GM19438 (cell line): ENCODE results near the gene S100A11.
"Not testable (repeated sequence)": the region's sequence is repeated elsewhere in the genome, so short reads cannot be mapped to it uniquely, and the experiment has no call there.

ENCODE experiments used
- ATAC-seq: cut with Tn5 transposase; IDR thresholded peaks from one replicate; pipeline ENCODE4 v1.9.1; 2021; ENCODE audit warnings: low read depth; ENCODE audit not compliant: unreplicated experiment

The S100A11 gene

GRCh38 chr1:152036267-152037216 lies at the start of gene S100A11:
TSS of gene S100A11 (minus strand) at chr1:152037004. CDS start at chr1:152036915, 89 bp downstream.
- peak; percentile 47 for ATAC-seq

DNA sequence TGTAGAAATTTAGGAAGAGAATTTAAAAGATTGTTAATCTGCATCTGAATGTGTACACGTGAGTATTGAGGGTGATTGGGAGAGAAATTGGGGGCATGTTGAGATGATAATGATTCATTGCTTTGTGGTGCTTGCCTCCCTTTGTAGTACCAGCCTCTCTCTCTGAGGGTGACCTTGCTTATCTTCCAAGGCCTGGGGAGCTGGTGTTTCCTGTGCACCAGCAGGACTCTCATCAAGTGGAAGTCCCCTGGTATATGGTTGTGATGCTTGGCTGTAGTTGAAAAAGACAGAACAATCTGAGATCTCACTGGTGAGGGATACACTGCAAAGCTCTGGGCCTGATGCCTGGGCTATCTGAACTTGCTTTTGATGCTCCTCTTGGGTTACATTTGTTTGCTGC lies 48.0 kb upstream of the S100A11 start:
- ATAC-seq, result no peak

DNA sequence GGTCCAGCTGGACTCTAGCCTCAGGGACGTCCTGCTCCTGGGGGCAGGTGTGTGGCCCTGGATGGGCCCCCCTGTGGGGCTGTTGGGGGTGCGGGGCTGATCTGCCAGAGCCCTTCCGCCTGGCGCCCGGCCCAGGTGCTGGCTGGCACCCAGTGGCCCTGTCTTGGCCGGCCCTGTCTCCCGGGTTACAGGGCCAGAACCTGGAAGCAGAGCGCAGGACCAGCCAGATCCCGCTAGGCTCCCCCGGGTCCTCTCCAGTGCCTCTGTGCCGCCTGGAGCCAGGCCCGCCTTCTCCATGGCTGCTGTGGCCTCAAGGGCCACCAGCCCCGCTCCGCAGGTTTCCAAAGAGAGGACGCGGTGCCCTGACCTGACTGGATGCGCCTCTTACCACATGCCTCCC lies 44.2 kb upstream of the S100A11 start:
- ATAC-seq, result not testable (repeated sequence)

- not testable (repeated sequence) for ATAC-seq
These were observed 43.7 kb upstream of the S100A11 start for GRCh38 chr1:152080494-152080893.

- ATAC-seq, result no peak
These were observed 42.1 kb upstream of the S100A11 start for GRCh38 chr1:152078831-152079441.

- ATAC-seq, result no peak
These were observed 35.5 kb upstream of the S100A11 start for GRCh38 chr1:152072311-152072710.

- no peak for ATAC-seq
These were observed 34.3 kb upstream of the S100A11 start for GRCh38 chr1:152071123-152071522.

- no peak for ATAC-seq
These were observed 31.1 kb upstream of the S100A11 start for GRCh38 chr1:152067929-152068328.

DNA sequence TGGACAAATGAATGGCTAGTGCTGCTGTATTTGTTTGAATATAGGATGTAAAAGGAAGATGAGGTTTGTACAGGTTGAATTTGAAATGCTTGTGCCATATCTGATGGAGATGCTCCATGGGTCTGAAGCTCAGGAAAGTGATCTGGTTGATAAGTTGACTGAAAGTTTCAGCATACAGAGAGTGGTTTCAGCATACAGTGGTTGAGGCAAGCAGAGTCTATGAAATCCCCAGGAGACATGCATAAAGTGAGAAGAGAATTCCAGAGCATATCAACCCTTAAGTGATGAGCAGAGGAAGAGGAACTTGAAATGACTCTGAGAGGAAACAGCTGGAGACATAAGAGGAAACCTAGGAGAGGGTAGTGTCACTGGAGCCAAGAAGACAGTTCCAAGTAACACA lies 30.3 kb upstream of the S100A11 start:
- no peak for ATAC-seq

GRCh38 chr1:152061952-152062351 lies 25.1 kb upstream of the S100A11 start:
- no peak for ATAC-seq

- ATAC-seq, result no peak
These were observed 16.6 kb upstream of the S100A11 start for GRCh38 chr1:152053375-152053774.

DNA sequence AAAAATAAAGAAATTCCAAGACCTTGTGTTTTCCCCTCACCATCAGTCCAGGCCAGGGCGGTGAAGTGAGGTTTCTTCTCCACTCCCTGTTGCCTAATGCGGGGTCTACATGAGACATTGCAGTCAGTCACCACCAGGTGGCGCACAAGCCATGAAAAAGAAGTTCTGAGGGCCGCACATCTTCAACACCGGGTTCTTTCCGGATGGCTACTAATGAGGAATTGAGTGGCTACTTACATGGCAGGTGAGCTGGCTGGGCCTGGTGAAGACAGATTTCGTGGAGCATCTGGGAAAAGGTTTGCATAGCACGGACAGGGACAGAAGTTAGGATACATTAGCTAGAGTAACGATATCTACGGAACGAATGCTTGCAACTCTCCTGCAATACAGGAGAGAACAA lies 15.8 kb upstream of the S100A11 start:
- no peak for ATAC-seq

GRCh38 chr1:152050886-152051675 lies 14.3 kb upstream of the S100A11 start:
- no peak for ATAC-seq

GRCh38 chr1:152049291-152050083 lies 12.7 kb upstream of the S100A11 start:
- no peak for ATAC-seq

GRCh38 chr1:152048416-152049009 lies 11.7 kb upstream of the S100A11 start:
- ATAC-seq, result peak; percentile 18

GRCh38 chr1:152047730-152048415 lies 11.1 kb upstream of the S100A11 start:
- peak; percentile 97 for ATAC-seq

GRCh38 chr1:152047413-152047729 lies 10.6 kb upstream of the S100A11 start:
- ATAC-seq, result no peak

- no peak for ATAC-seq
These were observed 7.6 kb upstream of the S100A11 start for GRCh38 chr1:152044386-152044785.

GRCh38 chr1:152043870-152044269 lies 7.1 kb upstream of the S100A11 start:
- no peak for ATAC-seq
